Measurements from ENCODE around the gene ASIC2.
"Not testable (repeated sequence)": the region's sequence is repeated elsewhere in the genome, so short reads cannot be mapped to it uniquely, and the experiment has no call there.

ASIC2 gene

GRCh38 chr17:32970281-32970680 lies 322.8 kb downstream of the ASIC2 start:
- no peak for DNase-seq

DNA sequence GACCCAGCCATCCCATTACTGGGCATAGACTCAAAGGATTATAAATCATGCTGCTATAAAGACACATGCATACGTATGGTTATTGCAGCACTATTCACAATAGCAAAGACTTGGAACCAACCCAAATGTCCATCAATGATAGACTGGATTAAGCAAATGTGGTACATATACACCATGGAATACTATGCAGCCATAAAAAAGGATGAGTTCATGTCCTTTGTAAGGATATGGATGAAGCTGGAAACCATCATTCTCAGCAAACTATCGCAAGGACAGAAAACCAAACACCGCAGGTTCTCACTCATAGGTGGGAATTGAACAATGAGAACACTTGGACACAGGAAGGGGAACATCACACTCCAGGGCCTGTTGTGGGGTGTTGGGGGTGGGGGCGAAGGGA lies 323.9 kb downstream of the ASIC2 start:
- DNase-seq = not testable (repeated sequence)

GRCh38 chr17:32964541-32964940 lies 328.6 kb downstream of the ASIC2 start:
- DNase-seq = no peak

Data from activated naive CD4-positive, alpha-beta T cell treated with Interleukin-2 at 50 U/mL for 16 hours (primary cell).